GOT3 (cell line): ENCODE data around the gene ABI2.

ENCODE experiments used
- DNase-seq: peaks from one replicate; lab custom pipeline; 2025; ENCODE audit warnings: mixed read lengths; lab: John Stamatoyannopoulos, UW

ABI2 gene

DNA sequence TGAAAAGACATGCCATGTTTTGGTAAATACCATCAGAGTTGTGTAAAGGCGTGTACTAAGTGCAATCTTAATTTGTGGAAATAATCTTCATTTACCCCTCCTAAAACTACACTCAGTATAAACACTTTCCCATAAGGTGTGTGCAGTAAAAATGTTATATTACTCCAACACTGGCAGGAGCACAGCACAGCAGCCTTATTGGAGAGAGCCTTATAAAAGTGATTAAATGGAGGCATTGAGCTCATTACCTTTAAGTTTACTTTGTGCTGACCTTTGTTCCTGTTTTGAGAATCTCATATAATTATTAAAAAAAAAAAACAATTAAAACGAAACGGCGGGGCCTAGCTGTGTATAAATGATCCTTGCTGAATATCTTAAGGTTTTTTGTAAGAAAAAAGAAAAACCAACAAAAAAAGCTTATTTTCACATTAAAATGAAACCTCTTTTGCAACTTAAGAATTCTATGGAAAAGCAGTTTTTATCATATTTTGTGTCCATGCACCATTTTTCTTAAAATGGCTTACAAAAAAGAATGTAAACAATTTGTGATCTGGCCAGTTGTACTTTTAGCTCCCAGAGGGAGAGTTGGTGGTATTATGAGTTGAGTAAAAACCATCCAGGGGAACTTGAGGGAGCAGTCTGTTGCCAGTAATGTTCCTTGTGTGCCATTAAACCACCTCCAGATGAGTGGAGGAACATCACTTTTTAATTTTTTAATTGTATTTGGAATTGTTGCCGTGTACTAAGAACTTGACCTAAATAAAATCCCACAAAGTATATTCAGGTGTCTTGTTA, 103.4 kb downstream of the ABI2 start:
- no peak for DNase-seq

DNA sequence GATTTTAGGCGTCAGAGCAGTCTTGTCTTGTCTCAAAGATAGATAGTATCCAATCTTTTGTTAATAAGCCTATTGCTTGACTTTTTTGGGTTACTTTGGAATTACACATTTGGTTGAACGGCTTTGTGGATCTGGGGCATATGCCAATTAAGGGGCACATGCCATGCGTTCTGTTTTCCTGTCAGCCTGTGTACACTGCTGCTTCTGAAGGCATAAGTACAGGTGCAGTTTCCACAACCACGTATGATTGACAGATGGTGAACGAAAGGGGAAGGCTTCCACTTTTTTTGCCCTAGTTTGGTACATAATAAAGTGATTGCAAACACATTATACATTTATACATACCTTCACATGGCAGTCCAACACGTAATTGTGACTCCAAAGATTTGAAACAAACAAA, 104.6 kb downstream of the ABI2 start:
- no peak for DNase-seq

DNA sequence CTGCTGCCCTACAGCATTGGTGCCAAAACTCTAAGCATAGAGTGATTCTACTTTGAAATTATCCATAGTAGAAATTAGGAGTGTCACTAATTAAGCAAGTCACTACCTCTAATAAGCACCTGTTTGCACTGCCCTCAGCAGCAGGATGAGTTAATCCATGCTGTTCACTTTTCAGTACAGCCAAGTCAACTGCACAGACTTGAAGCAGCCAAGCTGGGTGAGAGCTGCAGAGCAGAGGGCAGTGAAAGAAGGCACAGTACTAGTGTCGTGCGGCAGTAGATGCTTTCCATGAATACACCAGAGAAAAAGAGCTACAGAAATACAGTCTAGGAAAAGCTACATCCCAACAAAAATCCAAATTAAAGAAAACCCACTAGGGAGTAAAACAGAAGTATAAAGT, 108.3 kb downstream of the ABI2 start:
- DNase-seq: no peak

DNA sequence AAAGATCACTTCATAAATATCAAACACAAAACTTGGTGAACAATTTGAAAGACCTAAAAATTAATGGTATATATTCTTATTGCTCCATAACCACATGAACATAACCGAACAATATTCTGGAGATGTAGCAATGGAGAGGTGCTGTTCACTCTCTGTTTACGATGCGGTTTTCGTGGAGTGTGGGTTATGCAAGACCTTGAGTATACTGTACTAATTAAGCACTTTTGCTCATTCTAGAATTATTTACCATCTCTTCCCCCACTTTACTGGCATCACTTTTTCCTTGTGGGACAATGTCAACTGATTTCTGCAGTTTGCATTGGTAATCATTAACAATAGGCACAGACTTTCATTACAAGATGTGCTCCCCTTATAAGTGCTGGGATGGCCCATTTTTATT, 109.3 kb downstream of the ABI2 start:
- no peak for DNase-seq

- no peak for DNase-seq
Observed at GRCh38 chr2:203438528-203438927, 110.3 kb downstream of the ABI2 start.

DNA sequence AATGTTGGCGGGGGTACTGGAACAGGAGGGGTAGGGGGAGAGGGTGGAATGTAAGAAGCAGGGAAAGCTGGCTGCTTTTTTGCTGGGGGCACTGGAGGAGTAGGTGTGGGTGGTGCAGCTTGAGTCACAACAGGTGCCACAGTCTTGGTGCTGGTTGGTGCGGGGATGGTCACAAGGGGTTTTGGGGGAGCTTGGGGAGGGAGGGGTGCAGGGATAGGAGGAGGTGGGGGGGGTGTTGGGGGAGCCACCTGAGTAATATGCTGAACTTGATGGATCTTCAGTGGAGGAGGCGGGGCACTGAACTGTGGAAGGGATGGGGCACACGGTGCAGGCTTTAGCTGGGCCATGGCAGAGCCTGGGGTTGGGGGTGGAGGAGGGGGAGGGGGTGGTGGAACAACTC, 112.5 kb downstream of the ABI2 start:
- no peak for DNase-seq

- no peak for DNase-seq
Observed at GRCh38 chr2:203441463-203441862, 113.3 kb downstream of the ABI2 start.

DNA sequence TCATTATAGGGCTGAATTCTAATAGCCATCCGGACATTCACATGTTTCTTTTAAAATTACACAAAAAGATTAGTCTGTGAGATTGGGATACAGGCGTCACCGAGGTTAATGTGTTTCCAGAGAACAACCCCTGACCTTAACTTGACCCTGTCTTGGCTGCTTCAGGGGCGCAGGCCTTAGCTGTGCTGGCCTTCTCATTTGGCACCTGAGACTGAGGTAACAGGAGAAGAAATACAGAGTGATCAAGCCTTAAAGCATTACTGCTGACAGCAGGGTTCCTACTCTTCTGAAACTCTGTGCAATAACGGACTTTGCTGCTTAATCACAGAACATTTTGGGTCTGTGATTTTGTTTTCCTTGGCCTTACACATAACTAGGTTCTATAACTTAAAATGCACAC, 114.3 kb downstream of the ABI2 start:
- no peak for DNase-seq

GRCh38 chr2:203444738-203445137, 116.5 kb downstream of the ABI2 start:
- DNase-seq: no peak

- no peak for DNase-seq
Observed at GRCh38 chr2:203446071-203446481, 117.9 kb downstream of the ABI2 start.

DNA sequence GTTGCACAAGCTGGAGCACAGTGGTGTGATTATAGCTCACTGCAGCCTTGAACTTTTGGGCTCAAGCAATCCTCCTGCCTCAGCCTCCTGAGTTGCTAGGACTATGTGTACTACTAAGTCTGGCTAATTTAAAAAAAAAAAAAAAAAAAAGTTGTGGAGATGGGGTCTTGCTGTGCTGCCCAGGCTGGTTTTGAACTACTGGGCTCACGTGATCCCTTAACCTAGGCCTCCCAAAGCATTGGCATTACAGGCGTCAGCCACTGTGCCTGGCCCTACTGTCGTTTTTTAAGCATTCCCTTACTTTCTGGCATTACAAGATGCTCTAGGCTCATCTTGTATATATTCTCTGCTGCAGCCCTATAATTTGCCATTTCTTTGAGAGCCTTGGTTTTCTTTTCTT, 118.6 kb downstream of the ABI2 start:
- DNase-seq: no peak

- no peak for DNase-seq
Observed at GRCh38 chr2:203450561-203450960, 122.4 kb downstream of the ABI2 start.

GRCh38 chr2:203451011-203451410, 122.8 kb downstream of the ABI2 start:
- DNase-seq: no peak

DNA sequence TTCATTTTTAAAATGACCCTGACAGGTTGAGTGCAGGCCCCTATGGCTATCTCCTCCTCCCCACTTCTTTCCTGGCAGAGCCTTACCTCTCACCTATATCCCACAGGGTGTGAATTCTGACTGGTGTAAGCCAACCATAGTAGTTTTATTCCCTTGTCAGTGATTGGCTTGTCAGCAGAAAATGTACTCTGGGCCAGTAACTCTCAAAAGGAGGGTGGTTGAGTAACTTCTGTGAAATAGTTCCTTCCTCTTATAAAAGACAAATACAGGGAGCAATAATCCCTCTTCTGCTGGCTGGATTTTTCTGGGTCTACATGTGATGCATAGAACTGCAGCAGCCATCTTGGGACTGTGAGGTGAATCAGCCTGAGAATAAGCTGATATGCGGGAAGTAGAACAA, 123.5 kb downstream of the ABI2 start:
- DNase-seq: no peak

DNA sequence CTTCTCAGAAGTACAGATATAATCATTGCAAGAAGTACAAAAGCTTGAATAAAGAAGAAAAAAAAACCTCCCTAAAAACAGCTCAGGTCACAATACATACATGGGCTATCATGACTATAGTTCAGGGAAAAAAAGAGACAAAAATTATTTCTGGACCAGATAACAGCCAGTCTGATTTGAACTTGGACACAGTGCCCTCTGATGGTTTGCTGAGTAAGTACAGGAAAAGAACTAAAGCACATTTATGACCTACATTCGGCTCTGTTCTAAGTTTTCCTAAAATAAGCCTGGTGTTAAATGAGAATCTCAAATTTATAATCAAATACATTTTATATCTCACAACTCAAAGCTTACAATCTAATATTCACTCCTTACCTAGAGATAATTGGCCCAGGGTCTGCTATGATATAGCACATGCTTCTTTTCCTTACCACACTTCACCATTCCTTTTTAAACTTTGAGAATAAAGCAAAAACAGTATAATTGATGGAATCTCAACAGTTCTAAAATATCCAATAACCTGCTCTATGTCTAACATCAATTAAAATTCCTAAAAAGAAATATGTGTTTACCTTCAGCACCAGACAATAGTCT, 125.8 kb downstream of the ABI2 start:
- no peak for DNase-seq

DNA sequence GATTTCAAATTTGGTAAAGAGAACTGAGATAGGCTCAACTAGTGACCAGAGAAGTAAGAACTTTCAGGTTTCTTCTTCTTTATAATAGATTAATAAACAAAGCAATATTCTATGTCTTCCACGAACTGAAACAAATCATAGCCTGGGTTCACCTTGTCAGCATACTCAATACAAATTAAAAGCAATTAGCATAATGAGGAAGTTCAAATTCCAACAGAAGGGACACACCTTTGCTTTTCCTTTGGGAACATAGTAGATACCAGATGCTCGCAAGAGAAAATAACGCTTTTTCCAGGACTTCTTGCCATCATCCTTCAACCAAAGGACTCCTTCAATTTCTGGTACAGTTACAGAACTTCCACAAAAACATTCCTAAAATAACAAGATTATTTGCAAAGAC, 127.0 kb downstream of the ABI2 start:
- no peak for DNase-seq

GRCh38 chr2:203461746-203462145, 133.6 kb downstream of the ABI2 start:
- DNase-seq: no peak

DNA sequence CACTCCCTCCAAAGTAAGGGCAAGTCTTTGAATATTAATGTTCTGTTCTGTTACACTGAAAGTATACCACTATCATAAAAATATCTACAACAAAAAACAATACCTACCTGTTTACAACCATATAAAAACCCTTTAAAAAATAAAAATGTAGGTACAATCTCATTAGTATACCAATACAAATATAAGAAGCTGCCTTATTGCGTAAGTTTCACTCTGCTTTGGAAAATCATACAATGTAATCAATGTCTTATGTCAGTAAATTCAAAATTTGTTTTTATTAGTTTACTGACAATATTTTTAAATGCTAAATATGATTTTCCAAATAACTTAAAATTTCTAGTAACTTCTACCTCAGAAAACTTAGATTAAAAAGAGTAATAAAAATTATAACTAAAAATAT, 134.1 kb downstream of the ABI2 start:
- no peak for DNase-seq

DNA sequence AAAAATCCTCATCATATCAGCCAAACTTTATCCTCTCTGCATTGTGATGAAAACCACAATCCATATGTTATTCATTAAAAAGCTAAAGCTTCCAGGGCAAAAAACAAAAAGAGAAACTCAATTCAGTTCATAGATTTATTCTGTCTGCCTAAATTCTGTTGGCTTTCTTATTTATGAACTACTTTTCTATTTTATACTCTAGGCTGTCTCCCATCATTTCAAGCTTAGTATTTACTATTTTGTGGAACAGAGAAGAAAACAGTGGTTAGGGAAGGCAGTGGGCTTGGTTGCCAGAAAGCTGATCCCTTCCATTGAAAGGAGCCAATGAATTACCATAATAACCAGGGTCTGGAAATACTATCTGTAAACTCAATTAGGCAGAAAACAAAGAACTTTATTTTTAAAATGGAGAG, 135.1 kb downstream of the ABI2 start:
- DNase-seq: no peak

GRCh38 chr2:203469546-203469945, 141.4 kb downstream of the ABI2 start:
- DNase-seq: no peak

DNA sequence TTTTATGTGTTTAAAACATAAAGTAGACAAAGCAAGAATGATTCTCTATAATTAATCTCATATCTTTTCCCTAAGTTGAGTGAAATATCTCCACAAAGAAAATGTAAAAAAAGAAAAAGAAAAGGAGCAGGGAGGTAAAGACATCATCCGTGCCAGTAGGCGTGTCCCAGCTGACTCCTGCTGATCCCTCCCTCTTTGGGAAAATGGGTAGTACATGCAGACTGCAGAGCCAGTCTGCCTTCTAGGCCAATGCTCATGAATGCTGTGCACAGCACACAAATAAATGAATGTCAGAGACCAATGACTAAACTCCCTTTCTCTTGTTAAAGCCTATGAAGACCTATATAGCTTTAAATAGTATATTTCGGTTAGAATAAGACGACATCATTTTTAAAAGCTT, 142.2 kb downstream of the ABI2 start:
- no peak for DNase-seq

- no peak for DNase-seq
Observed at GRCh38 chr2:203471323-203471722, 143.1 kb downstream of the ABI2 start.

- no peak for DNase-seq
Observed at GRCh38 chr2:203476881-203477280, 148.7 kb downstream of the ABI2 start.

DNA sequence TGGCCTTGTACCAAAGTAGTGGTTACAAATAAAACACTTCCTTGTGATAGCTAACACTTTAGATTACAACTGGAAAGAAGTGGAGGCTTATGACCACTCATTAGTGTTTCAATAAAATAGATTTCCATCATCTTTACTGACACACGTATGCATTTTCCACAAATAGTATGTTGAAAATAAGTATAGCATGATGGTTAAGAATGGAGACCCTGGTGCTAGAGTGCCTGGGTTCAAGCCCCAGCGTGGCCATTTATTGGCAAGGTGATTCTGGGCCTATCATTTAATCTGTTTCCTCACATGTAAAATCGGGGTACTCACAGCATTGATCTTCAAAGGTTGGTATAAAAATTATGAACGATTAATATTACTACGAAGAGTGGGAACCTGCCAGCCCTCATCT, 152.4 kb downstream of the ABI2 start:
- DNase-seq: no peak
